ENCODE results near the gene FARSB.
A peak's percentile ranks its signal among the peaks of the same experiment; 100 is the strongest.

DNA sequence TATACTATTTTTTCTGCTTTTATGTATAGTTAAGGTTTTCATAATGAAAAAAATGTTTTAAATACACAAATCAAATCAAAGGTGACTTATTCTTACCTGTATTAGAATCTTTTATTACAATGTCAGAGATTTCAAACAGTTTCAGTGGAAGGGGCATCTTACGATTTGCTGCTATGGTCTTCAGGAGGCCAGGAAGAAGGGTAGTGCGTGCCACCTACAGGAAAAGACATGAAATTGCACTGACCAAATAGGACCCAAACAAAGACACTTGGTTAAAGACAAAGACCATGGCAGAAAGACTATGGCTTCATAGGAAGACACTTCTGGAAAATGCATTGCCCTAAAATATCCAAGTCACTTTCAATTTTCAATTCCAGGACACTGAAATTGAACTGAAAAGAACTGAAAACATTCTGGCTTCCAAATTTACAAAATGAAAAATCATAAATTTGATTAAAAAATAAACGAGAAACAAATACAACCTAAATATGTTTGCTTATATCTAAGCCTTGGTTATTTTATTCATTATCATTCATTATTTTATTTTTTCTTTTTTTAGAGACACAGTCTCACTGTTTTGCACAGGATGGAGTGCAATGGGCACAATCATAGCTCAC is 42.1 kb downstream of the FARSB start:
- TF ChIP-seq, protein P1, sequence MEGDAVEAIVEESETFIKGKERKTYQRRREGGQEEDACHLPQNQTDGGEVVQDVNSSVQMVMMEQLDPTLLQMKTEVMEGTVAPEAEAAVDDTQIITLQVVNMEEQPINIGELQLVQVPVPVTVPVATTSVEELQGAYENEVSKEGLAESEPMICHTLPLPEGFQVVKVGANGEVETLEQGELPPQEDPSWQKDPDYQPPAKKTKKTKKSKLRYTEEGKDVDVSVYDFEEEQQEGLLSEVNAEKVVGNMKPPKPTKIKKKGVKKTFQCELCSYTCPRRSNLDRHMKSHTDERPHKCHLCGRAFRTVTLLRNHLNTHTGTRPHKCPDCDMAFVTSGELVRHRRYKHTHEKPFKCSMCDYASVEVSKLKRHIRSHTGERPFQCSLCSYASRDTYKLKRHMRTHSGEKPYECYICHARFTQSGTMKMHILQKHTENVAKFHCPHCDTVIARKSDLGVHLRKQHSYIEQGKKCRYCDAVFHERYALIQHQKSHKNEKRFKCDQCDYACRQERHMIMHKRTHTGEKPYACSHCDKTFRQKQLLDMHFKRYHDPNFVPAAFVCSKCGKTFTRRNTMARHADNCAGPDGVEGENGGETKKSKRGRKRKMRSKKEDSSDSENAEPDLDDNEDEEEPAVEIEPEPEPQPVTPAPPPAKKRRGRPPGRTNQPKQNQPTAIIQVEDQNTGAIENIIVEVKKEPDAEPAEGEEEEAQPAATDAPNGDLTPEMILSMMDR (IDR thresholded peaks at IDR 0.05): peak; percentile 88
- TF ChIP-seq EZH2 (IDR thresholded peaks at IDR 0.05): no peak

Measured in neural progenitor cell (in vitro differentiated cells).